Daoy (cell line): Measurements from ENCODE around the gene EFHC1. TPM values are rescaled to one million over a fixed set of nuclear protein-coding genes. Genes with fewer than 3 reads are reported as not detected.
"Not testable (repeated sequence)": the region's sequence is repeated elsewhere in the genome, so short reads cannot be mapped to it uniquely, and the experiment has no call there.

Source experiments
- DNase-seq: peaks from one replicate; pipeline ENCODE4 v3.0.0-alpha.2; 2015; ENCODE audit warnings: low read depth
- total RNA-seq: library from RNA; depleted of rRNA; stranded (reverse); fragments of >200 nt; shearing (Covaris generic); gene quantifications from 2 replicates; pipeline ENCODE4 v1.2.3, GENCODE V29; 2014

The EFHC1 gene
- total RNA-seq, 1 experiment from 2014 or later: 20.4 TPM

DNA sequence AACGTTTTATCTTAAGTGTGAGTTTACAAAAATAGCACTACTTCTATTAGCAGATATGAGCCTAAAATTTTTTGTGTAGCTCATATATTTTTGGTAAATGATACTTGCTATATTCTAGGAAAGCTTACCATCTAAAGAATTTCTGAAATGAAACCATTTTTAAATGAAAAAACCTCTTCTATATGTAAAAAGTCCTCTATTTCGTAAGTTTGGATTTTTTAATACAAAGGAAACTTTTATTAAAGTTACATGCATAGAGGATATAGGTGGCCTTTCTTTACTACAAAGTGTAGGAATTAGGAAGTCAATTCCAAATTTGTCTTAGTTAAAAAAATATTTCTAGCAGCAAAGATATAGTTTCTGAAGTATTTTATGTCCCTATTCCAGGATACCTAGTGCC is 18.8 kb downstream of the EFHC1 start:
- no peak for DNase-seq

DNA sequence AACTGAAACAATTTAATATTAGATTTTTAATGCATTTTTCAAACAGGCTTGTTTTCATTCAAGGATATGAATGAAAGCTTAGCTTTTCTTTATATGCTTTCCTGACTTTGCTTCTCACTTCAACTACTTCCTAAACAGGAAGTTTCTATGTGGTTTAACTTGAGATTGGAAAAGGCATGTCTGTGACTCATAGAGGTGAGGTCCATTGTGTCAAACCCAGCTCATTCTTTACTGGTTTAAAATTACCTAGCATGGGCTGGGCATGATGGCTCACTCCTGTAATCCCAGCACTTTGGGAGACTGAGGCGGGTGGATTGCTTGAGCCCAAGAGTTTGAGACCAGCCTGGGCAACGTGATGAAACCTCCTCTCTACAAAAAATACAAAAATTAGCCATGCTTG is 34.4 kb downstream of the EFHC1 start:
- peak; percentile 51 for DNase-seq

DNA sequence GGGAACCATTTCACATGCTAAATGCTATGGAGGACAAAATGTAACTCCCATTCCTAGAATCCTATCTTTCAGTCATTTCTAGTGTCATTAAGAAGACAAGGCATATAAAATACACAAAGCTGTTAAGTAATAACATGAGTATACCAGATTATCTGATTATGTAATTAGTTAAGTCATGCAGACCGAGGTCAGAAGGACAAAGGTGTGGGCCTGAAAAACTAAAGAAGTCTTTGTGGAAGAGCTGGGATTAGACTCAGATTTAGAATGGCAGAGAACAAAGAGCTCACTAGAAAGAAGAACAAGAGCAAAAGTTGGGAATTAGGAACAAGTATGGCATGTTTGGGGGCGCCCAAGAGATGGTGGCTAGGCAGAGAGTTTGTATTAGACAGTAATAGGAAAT is 37.0 kb downstream of the EFHC1 start:
- DNase-seq: no peak

DNA sequence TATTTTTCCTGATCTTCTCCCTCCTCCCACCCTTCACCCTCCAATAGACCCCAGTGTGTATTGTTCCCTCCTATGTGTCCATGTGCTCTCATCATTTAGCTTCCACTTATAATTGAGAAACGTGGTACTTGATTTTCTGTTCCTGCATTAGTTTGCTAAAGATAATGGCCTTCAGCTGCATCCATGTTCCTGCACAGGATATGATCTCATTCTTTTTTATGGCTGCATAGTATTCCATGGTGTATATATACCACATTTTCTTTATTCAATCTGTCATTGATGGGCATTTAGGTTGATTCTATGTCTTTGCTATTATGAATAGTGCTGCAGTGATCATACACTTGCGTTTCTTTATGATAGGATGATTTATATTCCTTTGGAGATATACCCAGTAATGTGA is 41.1 kb downstream of the EFHC1 start:
- DNase-seq: not testable (repeated sequence)

- no peak for DNase-seq
Measured at GRCh38 chr6:52474173-52474572, 54.0 kb downstream of the EFHC1 start.

- no peak for DNase-seq
Measured at GRCh38 chr6:52475307-52475706, 55.2 kb downstream of the EFHC1 start.

DNA sequence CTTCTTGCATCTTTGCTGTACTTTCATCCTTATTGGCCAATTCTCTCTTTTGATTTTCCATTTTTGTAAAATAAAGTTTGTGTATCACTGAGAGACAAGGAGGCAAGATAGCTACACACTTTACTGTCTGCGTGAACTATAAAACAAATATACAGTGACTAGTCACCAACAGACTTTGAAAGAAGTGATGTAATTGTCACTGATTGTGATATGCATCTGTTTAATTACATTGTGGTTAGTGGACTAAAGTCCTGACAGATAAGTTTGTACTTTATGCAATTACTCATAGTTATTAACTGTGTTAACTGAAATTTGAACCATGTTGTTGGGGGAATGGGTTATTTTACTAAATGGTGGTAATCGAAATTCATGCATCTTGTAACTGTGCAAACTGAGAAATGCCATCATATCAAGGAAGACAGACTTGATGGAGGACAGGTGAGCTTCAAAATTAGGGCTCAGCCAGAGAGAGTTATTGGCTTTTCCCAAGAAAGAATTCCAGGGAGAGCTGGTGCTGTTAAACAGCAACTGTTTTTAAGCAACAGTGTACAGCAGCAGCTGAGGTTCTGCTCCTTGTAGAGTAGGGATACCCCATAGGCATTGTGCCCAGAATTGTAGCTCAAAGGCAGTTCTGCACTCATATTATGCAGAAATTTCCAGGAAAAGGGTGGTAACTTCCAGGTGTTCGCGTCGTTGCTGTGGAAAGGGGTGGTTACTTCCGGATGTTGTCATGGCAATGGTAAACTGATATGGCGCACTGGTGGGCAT is 62.9 kb downstream of the EFHC1 start:
- DNase-seq: peak; percentile 46

GRCh38 chr6:52483671-52484003 is 63.5 kb downstream of the EFHC1 start:
- no peak for DNase-seq

GRCh38 chr6:52489881-52490280 is 69.7 kb downstream of the EFHC1 start:
- no peak for DNase-seq

- no peak for DNase-seq
Measured at GRCh38 chr6:52491203-52492069, 71.3 kb downstream of the EFHC1 start.

DNA sequence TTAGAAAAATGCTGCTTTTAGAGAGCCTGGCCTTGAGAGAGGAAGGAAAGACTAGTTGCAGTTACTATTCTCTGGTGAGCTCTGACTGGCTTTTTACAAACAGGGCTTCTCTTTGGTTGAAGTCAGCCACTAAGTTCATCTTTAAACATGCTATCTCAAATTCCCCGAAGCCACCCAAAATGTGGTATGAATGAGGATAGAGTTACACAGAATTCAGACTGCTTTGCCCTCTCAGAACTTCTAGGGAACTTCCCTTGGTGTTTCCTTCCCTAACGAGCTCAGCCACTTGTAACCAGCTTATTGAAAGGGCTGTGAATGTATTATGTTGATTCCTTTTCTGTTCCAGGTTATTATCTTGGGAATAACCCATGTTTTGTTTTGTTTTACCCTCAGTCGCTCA is 73.5 kb downstream of the EFHC1 start:
- no peak for DNase-seq

- no peak for DNase-seq
Measured at GRCh38 chr6:52494298-52495072, 74.3 kb downstream of the EFHC1 start.

DNA sequence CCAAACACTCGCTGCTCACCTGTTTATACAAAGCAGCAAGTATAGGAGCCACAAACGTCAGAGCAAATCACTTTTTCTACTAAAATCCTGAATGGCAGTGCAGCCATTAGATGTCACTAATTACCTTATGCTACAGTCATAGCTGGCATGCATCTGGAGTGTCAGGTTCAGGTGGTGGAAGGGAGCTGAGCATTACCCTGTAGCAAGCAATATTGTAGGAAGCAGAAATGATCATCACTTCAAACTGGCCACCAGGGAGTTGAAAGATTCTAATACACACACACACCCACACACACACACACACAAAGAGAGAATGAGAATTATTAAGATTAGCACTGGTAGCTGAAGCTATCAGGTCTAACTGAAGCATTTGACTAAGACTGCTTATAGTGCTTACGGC is 75.8 kb downstream of the EFHC1 start:
- DNase-seq: no peak

- DNase-seq: no peak
Measured at GRCh38 chr6:52496631-52497030, 76.5 kb downstream of the EFHC1 start.

GRCh38 chr6:52497652-52498408 is 77.7 kb downstream of the EFHC1 start:
- DNase-seq: no peak

- no peak for DNase-seq
Measured at GRCh38 chr6:52498538-52499017, 78.4 kb downstream of the EFHC1 start.

GRCh38 chr6:52499026-52499425 is 78.9 kb downstream of the EFHC1 start:
- no peak for DNase-seq

DNA sequence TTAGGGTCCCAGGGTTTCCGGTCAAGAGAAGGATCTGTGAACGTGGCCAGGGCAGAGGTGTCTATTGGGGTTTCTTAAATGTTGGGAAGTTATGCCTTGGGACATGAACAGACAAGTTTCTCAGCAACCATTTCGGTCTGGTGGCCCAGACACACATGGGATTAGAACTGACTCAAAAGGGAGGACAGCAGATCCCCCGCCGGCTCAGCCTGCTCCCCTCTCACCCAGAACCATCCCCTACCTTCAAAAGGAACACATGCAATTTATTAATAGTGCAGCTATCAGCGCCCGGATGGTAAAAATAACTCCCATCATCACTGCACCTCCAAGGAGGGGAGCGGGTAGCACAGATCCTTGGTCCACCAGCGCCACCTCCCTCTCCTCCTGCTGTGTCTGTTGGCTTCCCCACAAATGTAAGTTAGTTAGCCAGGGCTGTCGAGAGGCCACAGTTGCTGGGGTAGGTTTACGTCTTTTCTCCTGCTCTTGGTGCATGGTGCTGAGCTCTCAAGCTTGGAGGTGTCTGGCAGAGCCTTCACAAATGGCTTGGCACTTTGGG is 79.6 kb downstream of the EFHC1 start:
- no peak for DNase-seq

GRCh38 chr6:52500238-52501129 is 80.3 kb downstream of the EFHC1 start:
- no peak for DNase-seq
